Breast epithelium (tissue), 3 donors: ENCODE measurements around the gene CLSTN1.

Source experiments
- POLR2A ChIP-seq: fragments of 450-650 bp; IDR thresholded peaks from one replicate; pipeline ENCODE4 v1.6.1; 2016; ENCODE audit warnings: antibody characterized with exemption, mild to moderate bottlenecking, moderate library complexity
- TF ChIP-seq, protein P1 (sequence below), 3 donors: fragments of 450-650 bp; IDR thresholded peaks; one replicate each; pipeline ENCODE4 v1.5.1; 2016 to 2017; ENCODE audit warnings: antibody characterized with exemption in 3 of 3, mild to moderate bottlenecking in 3 of 3, moderate library complexity in 3 of 3

DNA sequence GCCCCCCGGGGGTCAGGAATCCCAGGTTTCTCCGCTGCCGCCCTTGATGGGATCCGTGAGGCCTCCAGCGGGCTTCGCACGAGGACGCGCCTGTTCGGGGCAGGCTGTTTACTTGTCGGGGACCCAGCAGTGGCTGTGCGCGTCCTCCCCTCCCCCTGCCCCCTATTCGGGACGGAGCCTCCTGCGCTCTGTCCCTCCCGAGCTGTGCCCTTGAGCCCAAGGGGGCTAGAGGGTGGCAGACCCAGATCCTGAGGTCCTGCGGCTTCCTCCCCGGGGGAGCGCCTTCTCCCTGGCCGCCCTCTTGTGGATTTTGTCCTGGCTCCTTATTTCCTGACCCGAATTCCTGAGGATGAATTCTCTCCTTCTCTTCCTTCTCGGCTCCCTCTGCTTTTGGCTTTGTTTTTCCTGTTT is 133.8 kb downstream of the CLSTN1 start:
- TF ChIP-seq, protein P1, sequence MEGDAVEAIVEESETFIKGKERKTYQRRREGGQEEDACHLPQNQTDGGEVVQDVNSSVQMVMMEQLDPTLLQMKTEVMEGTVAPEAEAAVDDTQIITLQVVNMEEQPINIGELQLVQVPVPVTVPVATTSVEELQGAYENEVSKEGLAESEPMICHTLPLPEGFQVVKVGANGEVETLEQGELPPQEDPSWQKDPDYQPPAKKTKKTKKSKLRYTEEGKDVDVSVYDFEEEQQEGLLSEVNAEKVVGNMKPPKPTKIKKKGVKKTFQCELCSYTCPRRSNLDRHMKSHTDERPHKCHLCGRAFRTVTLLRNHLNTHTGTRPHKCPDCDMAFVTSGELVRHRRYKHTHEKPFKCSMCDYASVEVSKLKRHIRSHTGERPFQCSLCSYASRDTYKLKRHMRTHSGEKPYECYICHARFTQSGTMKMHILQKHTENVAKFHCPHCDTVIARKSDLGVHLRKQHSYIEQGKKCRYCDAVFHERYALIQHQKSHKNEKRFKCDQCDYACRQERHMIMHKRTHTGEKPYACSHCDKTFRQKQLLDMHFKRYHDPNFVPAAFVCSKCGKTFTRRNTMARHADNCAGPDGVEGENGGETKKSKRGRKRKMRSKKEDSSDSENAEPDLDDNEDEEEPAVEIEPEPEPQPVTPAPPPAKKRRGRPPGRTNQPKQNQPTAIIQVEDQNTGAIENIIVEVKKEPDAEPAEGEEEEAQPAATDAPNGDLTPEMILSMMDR (IDR thresholded peaks at IDR 0.05), result no peak
- no peak for TF ChIP-seq POLR2A
